Naive thymus-derived CD8-positive, alpha-beta T cell (primary cell): ENCODE measurements around the gene ECE1. TPM values are rescaled to one million over a fixed set of nuclear protein-coding genes. Genes with fewer than 3 reads are reported as not detected.
A peak's percentile ranks its signal among the peaks of the same experiment; 100 is the strongest.

Experiments
- ATAC-seq, 2 donors: fragments of 150-1000 bp; cut with Tn5 transposase in 1 of 2; sonication (Bioruptor Pico), chemical (Tn5 transposase) in 1 of 2; 1 replicate in 1 of 2; 2 replicates in 1 of 2; pipeline ENCODE4 v1.10.0; 2021; ENCODE audit warnings: mild to moderate bottlenecking in 2 of 2, moderate library complexity in 2 of 2
- POLR2A ChIA-PET: fragments of 350-600 bp; sonication (Branson Sonifier 250); formaldehyde crosslinking; loops from one replicate; lab custom pipeline; 2021; ENCODE audit warnings: antibody characterized with exemption; lab: Charles Lee
- DNase-seq, 10 donors: peaks; one replicate each; pipeline versions ENCODE4 v3.0.0 to v3.0.0-alpha.2; 2020 to 2022
- H3K27ac Mint-ChIP-seq, 10 donors: one replicate each; pipeline ENCODE4 v1.8.0; 2020 to 2022; ENCODE audit warnings: mild to moderate bottlenecking in 10 of 10, mixed read lengths in 10 of 10, moderate library complexity in 4 of 10, inconsistent platforms in 1 of 10
- H3K27me3 Mint-ChIP-seq, 5 donors: one replicate each; pipeline ENCODE4 v1.8.0; 2021 to 2022; ENCODE audit warnings: mixed read lengths in 5 of 5
- H3K36me3 Mint-ChIP-seq, 3 donors: one replicate each; pipeline ENCODE4 v1.8.0; 2020 to 2022; ENCODE audit warnings: mixed read lengths in 3 of 3, mild to moderate bottlenecking in 2 of 3, inconsistent platforms in 1 of 3
- H3K4me1 Mint-ChIP-seq, 4 donors: one replicate each; pipeline ENCODE4 v1.8.0; 2021 to 2022; ENCODE audit warnings: mixed read lengths in 4 of 4
- H3K4me3 Mint-ChIP-seq, 10 donors: one replicate each; pipeline ENCODE4 v1.8.0; 2020 to 2022; ENCODE audit warnings: mild to moderate bottlenecking in 10 of 10, mixed read lengths in 10 of 10, moderate library complexity in 6 of 10, inconsistent platforms in 1 of 10
- H3K9me3 Mint-ChIP-seq, 9 donors: one replicate each; pipeline ENCODE4 v1.8.0; 2020 to 2022; ENCODE audit warnings: mixed read lengths in 9 of 9, mild to moderate bottlenecking in 3 of 9, inconsistent platforms in 1 of 9, moderate library complexity in 1 of 9
- polyA plus RNA-seq, 3 donors: library from polyadenylated mRNA; unstranded; fragments of 300-500 nt; fragmentation: Illumina TruSeq; gene quantifications; one replicate each; pipeline ENCODE4 v1.2.3, GENCODE V29; 2021
- total RNA-seq, 8 experiments: library from RNA in 2 of 8; stranded (reverse) in 2 of 8; gene quantifications; one replicate each; pipeline ENCODE4 v1.2.3 and lab custom pipeline; 2021 to 2026

Gene ECE1
- total and polyA plus RNA-seq, 5 experiments from 2014 or later, result 9.1 to 53.6 (median 37.3) TPM

GRCh38 chr1:21314743-21315396 is 24.6 kb upstream of the ECE1 start:
- peaks cover 0 to 6% (median 5%) of the 10 kb centered on the region in 3 donors for H3K36me3 Mint-ChIP-seq
- DNase-seq (no peak), ATAC-seq (no peak)
- peaks cover 23 to 46% (median 30%) of the 10 kb centered on the region in 4 donors for H3K4me1 Mint-ChIP-seq
- no peak overlapping the region for H3K4me3 Mint-ChIP-seq
- POLR2A ChIA-PET, result interaction anchor here (1.3 to 3.2 kb wide), 3 partner anchors 10 to 23 kb away, joined by 3 to 17 read pairs (median 4); no protein-coding TSS in a partner anchor
- H3K27ac Mint-ChIP-seq, result peak overlapping the region in 2 of 10 donors; percentile 5 to 74
- no peaks in the 10 kb centered on the region for H3K9me3 Mint-ChIP-seq
- H3K27me3 Mint-ChIP-seq, result no peaks in the 10 kb centered on the region

- Mint-ChIP-seq H3K9me3 (no peaks in the 10 kb centered on the region), H3K36me3 (peaks cover 0 to 6% (median 5%) of the 10 kb centered on the region in 3 donors), H3K4me1 (peaks cover 19 to 48% (median 28%) of the 10 kb centered on the region in 4 donors), H3K27ac (peak overlapping the region in 4 of 10 donors; percentile 5 to 49 (median 25)), H3K27me3 (no peaks in the 10 kb centered on the region), H3K4me3 (no peak overlapping the region)
- DNase-seq, result no peak
- no peak for ATAC-seq
- POLR2A ChIA-PET, result interaction anchor here (0.5 to 3.2 kb wide), 5 partner anchors 10 to 22 kb away, joined by 3 to 17 read pairs (median 3); no protein-coding TSS in a partner anchor
Measured at GRCh38 chr1:21313886-21314721, 23.8 kb upstream of the ECE1 start.

GRCh38 chr1:21313203-21313885 is 23.1 kb upstream of the ECE1 start:
- DNase-seq, result no peak
- no peaks in the 10 kb centered on the region for H3K9me3 Mint-ChIP-seq
- no peaks in the 10 kb centered on the region for H3K27me3 Mint-ChIP-seq
- no peak for ATAC-seq
- peak overlapping the region in 4 of 10 donors; percentile 13 to 44 (median 40) for H3K27ac Mint-ChIP-seq
- H3K36me3 Mint-ChIP-seq, result peaks cover 0 to 6% (median 5%) of the 10 kb centered on the region in 3 donors
- peaks cover 19 to 53% (median 32%) of the 10 kb centered on the region in 4 donors for H3K4me1 Mint-ChIP-seq
- H3K4me3 Mint-ChIP-seq, result no peak overlapping the region
- POLR2A ChIA-PET, result interaction anchor here (0.5 to 3.2 kb wide), 6 partner anchors 9 to 19 kb away, joined by 3 to 17 read pairs (median 4); no protein-coding TSS in a partner anchor

- H3K4me1 Mint-ChIP-seq, result peaks cover 24 to 56% (median 41%) of the 10 kb centered on the region in 4 donors
- ATAC-seq, result no peak
- H3K27me3 Mint-ChIP-seq, result no peaks in the 10 kb centered on the region
- H3K4me3 Mint-ChIP-seq, result no peak overlapping the region
- H3K27ac Mint-ChIP-seq, result peak overlapping the region in 1 of 10 donors; percentile 19
- peaks cover 0 to 5% (median 3%) of the 10 kb centered on the region in 3 donors for H3K36me3 Mint-ChIP-seq
- no peaks in the 10 kb centered on the region for H3K9me3 Mint-ChIP-seq
- POLR2A ChIA-PET, result interaction anchor here (1.0 to 3.2 kb wide), 4 partner anchors 10 to 19 kb away, joined by 3 to 17 read pairs (median 6); no protein-coding TSS in a partner anchor
- DNase-seq, result no peak
Measured at GRCh38 chr1:21312407-21312992, 22.2 kb upstream of the ECE1 start.

GRCh38 chr1:21311016-21311415 is 20.8 kb upstream of the ECE1 start:
- Mint-ChIP-seq H3K36me3 (peaks cover 0 to 2% (median 0%) of the 10 kb centered on the region in 3 donors), H3K27ac (peak overlapping the region in 2 of 10 donors; percentile 39 to 53), H3K4me3 (no peak overlapping the region), H3K4me1 (peaks cover 28 to 61% (median 47%) of the 10 kb centered on the region in 4 donors), H3K9me3 (no peaks in the 10 kb centered on the region), H3K27me3 (no peaks in the 10 kb centered on the region)
- no peak for ATAC-seq
- DNase-seq, result no peak
- POLR2A ChIA-PET, result interaction anchor here (0.6 to 3.5 kb wide), 3 partner anchors 12 to 17 kb away, joined by 3 to 13 read pairs (median 6); no protein-coding TSS in a partner anchor

- Mint-ChIP-seq H3K27ac (peak overlapping the region in 5 of 10 donors; percentile 49 to 72 (median 61)), H3K4me3 (peak overlapping the region in 1 of 10 donors; percentile 24), H3K27me3 (no peaks in the 10 kb centered on the region), H3K4me1 (peaks cover 24 to 68% (median 45%) of the 10 kb centered on the region in 4 donors), H3K9me3 (no peaks in the 10 kb centered on the region), H3K36me3 (peaks cover 0 to 2% (median 0%) of the 10 kb centered on the region in 3 donors)
- POLR2A ChIA-PET, result interaction anchor here (0.7 to 4.0 kb wide), 3 partner anchors 16 to 18 kb away, joined by 4 to 35 read pairs (median 13); partner anchors contain the start of gene ECE1
- ATAC-seq (no peak), DNase-seq (no peak)
Measured at GRCh38 chr1:21308847-21309652, 18.8 kb upstream of the ECE1 start.

GRCh38 chr1:21308330-21308729 is 18.1 kb upstream of the ECE1 start:
- ATAC-seq, result no peak
- POLR2A ChIA-PET, result interaction anchor here (3.5 to 4.0 kb wide), 2 partner anchors 16 to 17 kb away, joined by 13 to 35 read pairs; partner anchors contain the start of gene ECE1
- H3K4me3 Mint-ChIP-seq, result peak overlapping the region in 2 of 10 donors; percentile 22 to 36

GRCh38 chr1:21307663-21308305 is 17.5 kb upstream of the ECE1 start:
- ATAC-seq (peak; percentile 74 to 81), DNase-seq (no peak)
- Mint-ChIP-seq H3K9me3 (peaks cover 0 to 1% (median 0%) of the 10 kb centered on the region in 9 donors), H3K36me3 (peaks cover 0 to 2% (median 0%) of the 10 kb centered on the region in 3 donors), H3K4me1 (peaks cover 23 to 65% (median 41%) of the 10 kb centered on the region in 4 donors), H3K27ac (peak overlapping the region; percentile 13 to 93 (median 88)), H3K27me3 (no peaks in the 10 kb centered on the region), H3K4me3 (peak overlapping the region in 6 of 10 donors; percentile 15 to 59 (median 42))
- POLR2A ChIA-PET, result interaction anchor here (1.0 to 4.0 kb wide), 3 partner anchors 15 to 37 kb away, joined by 4 to 35 read pairs (median 13); partner anchors contain the start of gene ECE1

More at GRCh38 chr1:21308330-21308729, 18.1 kb upstream of the ECE1 start:
- no peak for DNase-seq
- Mint-ChIP-seq H3K36me3 (peaks cover 0 to 2% (median 0%) of the 10 kb centered on the region in 3 donors), H3K9me3 (no peaks in the 10 kb centered on the region), H3K27ac (peak overlapping the region; percentile 13 to 93 (median 86)), H3K4me1 (peaks cover 24 to 65% (median 41%) of the 10 kb centered on the region in 4 donors), H3K27me3 (no peaks in the 10 kb centered on the region)

- peak overlapping the region in 8 of 10 donors; percentile 15 to 61 (median 40) for H3K4me3 Mint-ChIP-seq
Measured at GRCh38 chr1:21307210-21307609, 16.9 kb upstream of the ECE1 start.

GRCh38 chr1:21305900-21306189 is 15.6 kb upstream of the ECE1 start:
- peaks cover 0 to 2% (median 0%) of the 10 kb centered on the region in 3 donors for H3K36me3 Mint-ChIP-seq
- H3K4me3 Mint-ChIP-seq, result peak overlapping the region in 1 of 10 donors; percentile 26
- peaks cover 22 to 69% (median 45%) of the 10 kb centered on the region in 4 donors for H3K4me1 Mint-ChIP-seq
- peaks cover 0 to 1% (median 0%) of the 10 kb centered on the region in 9 donors for H3K9me3 Mint-ChIP-seq
- POLR2A ChIA-PET, result interaction anchor here (1.1 to 4.0 kb wide), 3 partner anchors 13 to 25 kb away, joined by 3 to 35 read pairs (median 7); partner anchors contain the start of gene ECE1
- no peaks in the 10 kb centered on the region for H3K27me3 Mint-ChIP-seq
- no peak for DNase-seq
- ATAC-seq, result no peak
- H3K27ac Mint-ChIP-seq, result peak overlapping the region in 2 of 10 donors; percentile 11 to 63

More at GRCh38 chr1:21307210-21307609, 16.9 kb upstream of the ECE1 start:
- H3K9me3 Mint-ChIP-seq, result peaks cover 0 to 1% (median 0%) of the 10 kb centered on the region in 9 donors
- no peaks in the 10 kb centered on the region for H3K27me3 Mint-ChIP-seq
- POLR2A ChIA-PET, result interaction anchor here (1.0 to 4.0 kb wide), 4 partner anchors 14 to 38 kb away, joined by 4 to 35 read pairs (median 10); partner anchors contain the start of gene ECE1
- peaks cover 24 to 69% (median 44%) of the 10 kb centered on the region in 4 donors for H3K4me1 Mint-ChIP-seq
- H3K27ac Mint-ChIP-seq, result peak overlapping the region; percentile 49 to 93 (median 88)
- DNase-seq, result no peak
- peak; percentile 64 to 82 for ATAC-seq
- peaks cover 0 to 2% (median 0%) of the 10 kb centered on the region in 3 donors for H3K36me3 Mint-ChIP-seq
